ENCODE results near the gene NPR2.

NPR2 gene

DNA sequence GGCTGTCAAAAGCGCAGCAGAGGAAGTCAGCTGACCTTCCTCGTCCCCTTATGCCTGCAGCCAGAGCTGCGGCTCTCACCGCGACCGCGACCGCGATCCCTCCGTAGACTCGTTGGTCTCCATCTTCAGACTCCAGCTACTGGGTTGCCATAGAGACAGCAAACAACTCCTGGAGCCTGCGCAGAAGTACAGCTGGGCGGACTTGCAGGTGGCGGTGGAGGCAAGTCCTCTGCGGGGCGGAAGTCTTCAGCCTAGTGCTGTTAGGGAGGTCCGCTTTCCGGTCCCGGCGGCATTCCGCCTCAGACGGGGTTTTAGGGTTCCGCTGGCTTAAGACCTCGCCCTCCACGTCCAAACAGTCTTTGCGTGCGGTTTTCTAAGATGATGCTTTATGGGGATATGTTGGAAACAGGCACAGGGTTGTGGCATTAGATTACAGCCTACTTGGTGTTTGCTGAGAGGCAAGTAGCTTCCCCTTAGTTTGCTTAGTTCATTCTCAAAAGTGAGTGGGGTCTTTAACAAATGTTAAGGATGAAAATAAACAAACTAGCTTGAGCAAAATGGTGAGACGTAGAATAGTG, 20.7 kb downstream of the NPR2 start, which contains the start of gene SPAG8:
Gene SPAG8, minus strand, starts transcription at position 238 of the 578 bp plus-strand sequence. Its CDS starts 115 bp downstream, at position 123.
- H3K9ac ChIP-seq (ENCODE audit: low read length): peak within 1 kb of the TSS; percentile 60
- TF ChIP-seq, protein P1, sequence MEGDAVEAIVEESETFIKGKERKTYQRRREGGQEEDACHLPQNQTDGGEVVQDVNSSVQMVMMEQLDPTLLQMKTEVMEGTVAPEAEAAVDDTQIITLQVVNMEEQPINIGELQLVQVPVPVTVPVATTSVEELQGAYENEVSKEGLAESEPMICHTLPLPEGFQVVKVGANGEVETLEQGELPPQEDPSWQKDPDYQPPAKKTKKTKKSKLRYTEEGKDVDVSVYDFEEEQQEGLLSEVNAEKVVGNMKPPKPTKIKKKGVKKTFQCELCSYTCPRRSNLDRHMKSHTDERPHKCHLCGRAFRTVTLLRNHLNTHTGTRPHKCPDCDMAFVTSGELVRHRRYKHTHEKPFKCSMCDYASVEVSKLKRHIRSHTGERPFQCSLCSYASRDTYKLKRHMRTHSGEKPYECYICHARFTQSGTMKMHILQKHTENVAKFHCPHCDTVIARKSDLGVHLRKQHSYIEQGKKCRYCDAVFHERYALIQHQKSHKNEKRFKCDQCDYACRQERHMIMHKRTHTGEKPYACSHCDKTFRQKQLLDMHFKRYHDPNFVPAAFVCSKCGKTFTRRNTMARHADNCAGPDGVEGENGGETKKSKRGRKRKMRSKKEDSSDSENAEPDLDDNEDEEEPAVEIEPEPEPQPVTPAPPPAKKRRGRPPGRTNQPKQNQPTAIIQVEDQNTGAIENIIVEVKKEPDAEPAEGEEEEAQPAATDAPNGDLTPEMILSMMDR (IDR thresholded peaks at IDR 0.05; ENCODE audit: low read depth, low read length): no peak
- no peak for TF ChIP-seq EZH2phosphoT487 (IDR thresholded peaks at IDR 0.05; ENCODE audit: low read depth)
- no peaks in the 10 kb centered on the region for H3K27me3 ChIP-seq (ENCODE audit: low read depth, low read length)
- H3K36me3 ChIP-seq (replicated peaks; ENCODE audit: low read depth, low read length): peaks cover 7% of the 10 kb centered on the region
- H4K20me1 ChIP-seq (ENCODE audit: insufficient read depth, low read length): no peaks in the 10 kb centered on the region
- no peaks in the 10 kb centered on the region for H3K9me3 ChIP-seq (ENCODE audit: insufficient read depth, low read length)
- H3K4me3 ChIP-seq (ENCODE audit: low read length): peak within 1 kb of the TSS; percentile 80
- peak within 1 kb of the TSS; percentile 85 for H2AFZ ChIP-seq (ENCODE audit: low read depth, low read length)
- H3K4me1 ChIP-seq (ENCODE audit: low read length): peaks cover 43% of the 10 kb centered on the region
- H3K79me2 ChIP-seq (ENCODE audit: low read length): peaks cover 12% of the 10 kb centered on the region
- H3K4me2 ChIP-seq (ENCODE audit: low read length): peak within 1 kb of the TSS; percentile 92
- H3K27ac ChIP-seq (ENCODE audit: low read length): peak within 1 kb of the TSS; percentile 52

DNA sequence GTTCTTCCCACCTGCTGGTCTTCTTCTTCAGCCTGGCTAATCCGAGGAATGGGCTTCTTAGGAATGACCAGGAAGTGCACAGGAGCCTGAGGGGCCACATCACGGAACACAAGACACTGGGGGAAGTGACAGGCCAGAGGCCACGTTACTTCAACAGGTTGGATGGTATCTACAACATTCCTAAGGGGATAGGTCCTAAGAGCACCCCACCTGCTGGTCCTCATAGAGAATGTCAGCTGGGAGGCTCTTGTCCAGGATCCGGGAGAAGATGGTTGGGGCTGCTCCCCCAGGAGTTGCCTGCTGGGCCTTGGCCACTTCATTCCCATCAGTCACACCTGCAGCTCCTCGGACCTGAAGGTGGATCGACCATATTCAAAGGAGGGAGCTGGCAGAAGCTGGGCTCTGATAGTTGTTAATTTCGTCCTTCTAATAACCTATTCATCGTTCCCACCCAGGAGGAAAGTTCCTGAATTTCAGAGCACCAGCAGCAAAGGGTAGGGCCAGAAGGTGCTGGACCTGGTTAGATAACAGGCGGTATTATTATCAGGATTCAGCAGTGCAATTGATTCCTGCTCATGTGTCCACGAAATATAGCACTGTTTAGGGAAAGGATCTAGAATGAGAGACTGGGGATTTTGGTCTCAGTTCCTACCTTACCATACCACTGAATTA, 22.2 kb downstream of the NPR2 start:
- no peak overlapping the region for H2AFZ ChIP-seq (ENCODE audit: low read depth, low read length)
- H3K4me3 ChIP-seq (ENCODE audit: low read length): peak overlapping the region; percentile 81
- H3K79me2 ChIP-seq (ENCODE audit: low read length): peaks cover 9% of the 10 kb centered on the region
- peak overlapping the region; percentile 78 for H3K27ac ChIP-seq (ENCODE audit: low read length)
- H3K36me3 ChIP-seq (replicated peaks; ENCODE audit: low read depth, low read length): no peaks in the 10 kb centered on the region
- H3K27me3 ChIP-seq (ENCODE audit: low read depth, low read length): no peaks in the 10 kb centered on the region
- no peaks in the 10 kb centered on the region for H4K20me1 ChIP-seq (ENCODE audit: insufficient read depth, low read length)
- no peak for TF ChIP-seq EZH2phosphoT487 (IDR thresholded peaks at IDR 0.05; ENCODE audit: low read depth)
- TF ChIP-seq, protein P1 (IDR thresholded peaks at IDR 0.05; ENCODE audit: low read depth, low read length): peak; percentile 31; the same call in 1 of the 2 replicates
- H3K4me2 ChIP-seq (ENCODE audit: low read length): peak overlapping the region; percentile 99
- no peaks in the 10 kb centered on the region for H3K9me3 ChIP-seq (ENCODE audit: insufficient read depth, low read length)
- H3K9ac ChIP-seq (ENCODE audit: low read length): peak overlapping the region; percentile 92
- peaks cover 31% of the 10 kb centered on the region for H3K4me1 ChIP-seq (ENCODE audit: low read length)

DNA sequence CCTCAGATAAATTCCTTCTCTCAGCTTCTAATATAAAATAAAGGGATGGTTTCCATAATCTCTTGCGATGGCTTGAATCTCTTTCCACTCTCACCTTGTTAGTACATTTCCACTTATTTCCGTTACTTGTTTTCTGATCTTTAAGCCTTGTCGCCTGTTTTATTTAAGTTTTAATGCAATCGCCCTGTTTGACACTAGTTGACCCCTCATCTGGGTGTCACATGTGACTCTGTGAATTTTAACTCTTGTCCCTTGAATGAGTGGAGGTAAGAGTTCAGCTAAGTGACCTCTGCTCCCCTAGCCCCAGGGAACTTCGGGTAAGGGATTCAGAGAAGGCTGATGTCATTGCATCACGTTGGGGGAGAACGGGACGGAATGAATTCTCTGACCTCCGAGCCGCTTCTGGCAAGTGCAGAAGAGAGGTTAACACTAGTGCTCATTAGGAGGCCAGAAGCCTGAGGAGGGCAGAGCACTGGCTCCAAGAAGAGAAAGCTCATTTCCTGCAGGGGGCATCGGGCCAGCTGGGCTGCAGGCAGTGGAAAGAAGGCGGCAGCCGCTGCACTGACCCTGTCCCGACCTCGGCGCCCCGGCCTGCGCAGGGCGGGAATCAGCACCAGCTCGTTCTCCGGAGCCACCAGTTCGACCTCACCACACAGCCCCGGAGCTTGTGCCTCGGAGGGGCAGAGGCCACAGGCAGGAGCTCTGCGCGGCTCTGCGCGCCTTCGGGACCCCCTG, 22.9 kb downstream of the NPR2 start:
- Histone ChIP-seq H3K27me3 (ENCODE audit: low read depth, low read length) (no peaks in the 10 kb centered on the region), H3K36me3 (replicated peaks; ENCODE audit: low read depth, low read length) (no peaks in the 10 kb centered on the region), H3K27ac (ENCODE audit: low read length) (peak overlapping the region; percentile 78), H3K4me3 (ENCODE audit: low read length) (peak overlapping the region; percentile 81), H2AFZ (ENCODE audit: low read depth, low read length) (no peak overlapping the region), H3K9ac (ENCODE audit: low read length) (peak overlapping the region; percentile 92), H3K4me2 (ENCODE audit: low read length) (peak overlapping the region; percentile 99), H3K9me3 (ENCODE audit: insufficient read depth, low read length) (no peaks in the 10 kb centered on the region), H3K79me2 (ENCODE audit: low read length) (peaks cover 9% of the 10 kb centered on the region), H4K20me1 (ENCODE audit: insufficient read depth, low read length) (no peaks in the 10 kb centered on the region), H3K4me1 (ENCODE audit: low read length) (peaks cover 31% of the 10 kb centered on the region)
- TF ChIP-seq, protein P1 (IDR thresholded peaks at IDR 0.05; ENCODE audit: low read depth, low read length): peak; percentile 26; the same call in 1 of the 2 replicates
- TF ChIP-seq EZH2phosphoT487 (IDR thresholded peaks at IDR 0.05; ENCODE audit: low read depth): no peak

Measured in OCI-LY3 (cell line).